PC-9 (cell line): Measurements from ENCODE around the gene RFT1. TPM values are rescaled to one million over a fixed set of nuclear protein-coding genes. Genes with fewer than 3 reads are reported as not detected.
A peak's percentile ranks its signal among the peaks of the same experiment; 100 is the strongest.
"Not testable (repeated sequence)": the region's sequence is repeated elsewhere in the genome, so short reads cannot be mapped to it uniquely, and the experiment has no call there.

Experiments
- BruUV-seq: library from RNA; stranded (reverse); fragments of 400-500 nt; replicated peaks from 2 replicates; lab custom pipeline; 2021; lab: Mats Ljungman, UMichigan
- CTCF ChIA-PET: fragments of 300-600 bp; sonication (Branson Sonifier 250); formaldehyde crosslinking; loops from one replicate; lab custom pipeline; 2022; ENCODE audit warnings: antibody characterized with exemption; lab: Charles Lee
- POLR2A ChIA-PET: fragments of 300-600 bp; sonication (Branson Sonifier 250); formaldehyde crosslinking; loops from one replicate; lab custom pipeline; 2022; ENCODE audit warnings: antibody characterized with exemption; ENCODE audit not compliant: unreplicated experiment; lab: Charles Lee
- DNase-seq, 2 experiments: peaks; one replicate each; pipeline versions ENCODE4 v3.0.0 to v3.0.0-alpha.2; 2015 to 2022; ENCODE audit warnings: mixed read lengths in 1 of 2
- H2AFZ ChIP-seq: fragments of 200-600 bp; sonication (generic); 2 replicates; pipeline ENCODE4 v1.8.1; 2017; ENCODE audit warnings: antibody characterized with exemption
- H3F3A ChIP-seq: fragments of 200-600 bp; sonication (generic); 2 replicates; pipeline ENCODE4 v1.8.1; 2017; ENCODE audit warnings: antibody characterized with exemption, mild to moderate bottlenecking, low read depth; ENCODE audit not compliant: insufficient read depth
- H3K27ac ChIP-seq: fragments of 200-600 bp; sonication (generic); 2 replicates; pipeline ENCODE4 v1.6.1; 2016; ENCODE audit warnings: mixed run types
- H3K27me3 ChIP-seq: fragments of 200-600 bp; sonication (generic); 2 replicates; pipeline ENCODE4 v1.6.1; 2016; ENCODE audit warnings: low read depth, mixed run types; ENCODE audit not compliant: insufficient read depth
- H3K36me3 ChIP-seq: fragments of 200-600 bp; sonication (generic); 2 replicates; pipeline ENCODE4 v1.6.1; 2016; ENCODE audit warnings: low read depth, mixed run types
- H3K4me1 ChIP-seq: fragments of 200-600 bp; sonication (generic); replicated peaks from 2 replicates; pipeline ENCODE4 v1.6.1; 2016; ENCODE audit warnings: mixed run types; ENCODE audit not compliant: insufficient read depth
- H3K4me2 ChIP-seq: fragments of 200-600 bp; sonication (generic); 2 replicates; pipeline ENCODE4 v1.6.1; 2017; ENCODE audit warnings: mixed run types
- H3K4me3 ChIP-seq: fragments of 200-600 bp; sonication (generic); 2 replicates; pipeline ENCODE4 v1.6.1; 2016; ENCODE audit warnings: mixed run types
- H3K79me2 ChIP-seq: fragments of 200-600 bp; sonication (generic); 2 replicates; pipeline ENCODE4 v1.6.1; 2017; ENCODE audit warnings: low read depth, mixed run types
- H3K9me2 ChIP-seq: fragments of 200-600 bp; sonication (generic); 2 replicates; pipeline ENCODE4 v1.8.1; 2017; ENCODE audit warnings: mild to moderate bottlenecking; ENCODE audit not compliant: insufficient read depth
- H3K9me3 ChIP-seq: fragments of 200-600 bp; sonication (generic); 2 replicates; pipeline ENCODE4 v1.8.1; 2016; ENCODE audit warnings: low read depth; ENCODE audit not compliant: insufficient read depth
- H4K20me1 ChIP-seq: fragments of 200-600 bp; sonication (generic); 2 replicates; pipeline ENCODE4 v1.8.1; 2017; ENCODE audit not compliant: insufficient read depth
- EZH2 ChIP-seq: fragments of 200-600 bp; sonication (generic); IDR thresholded peaks from 2 replicates; pipeline ENCODE4 v1.8.0; 2017; ENCODE audit warnings: antibody characterized with exemption, low read depth
- intact Hi-C: fragments of 100-400 bp; cut with micrococcal nuclease; formaldehyde crosslinking; loops from one replicate; pipeline ENCODE4 v1.10.0; 2022; ENCODE audit not compliant: unreplicated experiment
- total RNA-seq: library from RNA; stranded (reverse); gene quantifications from 2 replicates; pipeline ENCODE4 v1.2.3, GENCODE V29; 2021
- TF ChIP-seq, protein P1 (sequence below): fragments of 200-600 bp; sonication (generic); conservative IDR thresholded peaks from 2 replicates; pipeline ENCODE4 v1.6.1; 2017; ENCODE audit warnings: mixed run types, antibody characterized with exemption, mild to moderate bottlenecking, moderate library complexity

The RFT1 gene
- total RNA-seq, 1 experiment from 2014 or later: 31.0 TPM

DNA sequence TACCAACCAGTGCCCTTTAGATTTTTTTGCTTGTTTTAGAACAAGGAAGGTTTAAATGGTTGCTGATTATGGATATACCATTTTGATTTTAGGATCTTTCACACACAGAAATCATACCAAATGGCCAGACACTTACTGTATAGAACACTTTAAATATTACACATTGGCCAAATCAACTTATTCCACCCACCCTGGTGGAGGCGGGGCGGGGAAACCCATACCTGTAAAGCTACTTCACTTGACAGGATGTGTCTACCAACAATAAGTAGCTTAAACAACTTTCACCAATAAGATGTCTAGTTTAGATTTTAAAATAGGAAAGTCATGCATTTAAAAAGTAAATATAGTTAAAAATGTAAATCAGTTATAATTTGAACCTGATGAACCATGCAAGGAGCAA lies 67.3 kb downstream of the RFT1 start:
- Histone ChIP-seq H3K4me3 (no peak overlapping the region), H3K27ac (no peak overlapping the region), H3F3A (no peaks in the 10 kb centered on the region), H3K4me1 (no peaks in the 10 kb centered on the region), H4K20me1 (no peaks in the 10 kb centered on the region), H3K36me3 (no peaks in the 10 kb centered on the region), H3K27me3 (no peaks in the 10 kb centered on the region), H3K4me2 (no peak overlapping the region), H3K9me3 (no peaks in the 10 kb centered on the region), H2AFZ (no peak overlapping the region), H3K79me2 (no peaks in the 10 kb centered on the region), H3K9me2 (no peaks in the 10 kb centered on the region)
- DNase-seq: no peak
- TF ChIP-seq, protein P1, sequence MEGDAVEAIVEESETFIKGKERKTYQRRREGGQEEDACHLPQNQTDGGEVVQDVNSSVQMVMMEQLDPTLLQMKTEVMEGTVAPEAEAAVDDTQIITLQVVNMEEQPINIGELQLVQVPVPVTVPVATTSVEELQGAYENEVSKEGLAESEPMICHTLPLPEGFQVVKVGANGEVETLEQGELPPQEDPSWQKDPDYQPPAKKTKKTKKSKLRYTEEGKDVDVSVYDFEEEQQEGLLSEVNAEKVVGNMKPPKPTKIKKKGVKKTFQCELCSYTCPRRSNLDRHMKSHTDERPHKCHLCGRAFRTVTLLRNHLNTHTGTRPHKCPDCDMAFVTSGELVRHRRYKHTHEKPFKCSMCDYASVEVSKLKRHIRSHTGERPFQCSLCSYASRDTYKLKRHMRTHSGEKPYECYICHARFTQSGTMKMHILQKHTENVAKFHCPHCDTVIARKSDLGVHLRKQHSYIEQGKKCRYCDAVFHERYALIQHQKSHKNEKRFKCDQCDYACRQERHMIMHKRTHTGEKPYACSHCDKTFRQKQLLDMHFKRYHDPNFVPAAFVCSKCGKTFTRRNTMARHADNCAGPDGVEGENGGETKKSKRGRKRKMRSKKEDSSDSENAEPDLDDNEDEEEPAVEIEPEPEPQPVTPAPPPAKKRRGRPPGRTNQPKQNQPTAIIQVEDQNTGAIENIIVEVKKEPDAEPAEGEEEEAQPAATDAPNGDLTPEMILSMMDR: no peak
- no peak for TF ChIP-seq EZH2
- no TSS peak for BruUV-seq
- ChIA-PET POLR2A (no interaction called here), CTCF (interaction anchor here (0.7 kb wide), 1 partner anchor 138 kb away, joined by 4 read pairs; no protein-coding TSS in a partner anchor)
- intact Hi-C loops: no loop called here

GRCh38 chr3:53056442-53056841 lies 73.8 kb downstream of the RFT1 start:
- no peaks in the 10 kb centered on the region for H3K36me3 ChIP-seq
- ChIA-PET CTCF (no interaction called here), POLR2A (no interaction called here)
- no peaks in the 10 kb centered on the region for H3K9me2 ChIP-seq
- H2AFZ ChIP-seq: no peak overlapping the region
- no peak overlapping the region for H3K4me3 ChIP-seq
- TF ChIP-seq, protein P1: peak; percentile 38; the same call in 1 of the 2 replicates
- TF ChIP-seq EZH2: no peak
- intact Hi-C loops: no loop called here
- H3K4me2 ChIP-seq: no peak overlapping the region
- DNase-seq: no peak
- H3K9me3 ChIP-seq: no peaks in the 10 kb centered on the region
- no peaks in the 10 kb centered on the region for H4K20me1 ChIP-seq
- no TSS peak for BruUV-seq
- H3K27me3 ChIP-seq: no peaks in the 10 kb centered on the region
- no peak overlapping the region for H3K27ac ChIP-seq
- no peaks in the 10 kb centered on the region for H3K4me1 ChIP-seq
- no peaks in the 10 kb centered on the region for H3F3A ChIP-seq
- H3K79me2 ChIP-seq: no peaks in the 10 kb centered on the region

DNA sequence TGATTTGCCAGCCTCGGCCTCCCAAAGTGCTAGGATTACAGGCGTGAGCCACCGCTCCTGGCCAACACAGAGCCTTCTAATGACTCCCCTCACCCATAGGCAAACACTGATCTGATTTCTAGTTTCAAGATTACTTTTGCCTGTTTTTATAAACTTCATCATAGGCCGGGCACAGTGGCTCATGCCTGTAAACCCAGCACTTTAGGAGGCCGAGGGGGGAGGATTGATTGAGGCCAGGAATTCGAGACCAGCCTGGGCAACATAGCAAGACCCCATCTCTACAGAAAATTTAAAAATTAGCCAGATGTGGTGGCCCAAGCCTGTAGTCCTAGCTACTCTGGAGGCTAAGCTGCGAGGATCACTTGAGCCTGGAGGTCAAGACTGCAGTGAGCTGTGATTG lies 76.0 kb downstream of the RFT1 start:
- H3K27me3 ChIP-seq, H3K27ac ChIP-seq, H3K36me3 ChIP-seq, H3F3A ChIP-seq, intact Hi-C loops, BruUV-seq, POLR2A ChIA-PET, H3K79me2 ChIP-seq, H3K4me2 ChIP-seq, H3K9me2 ChIP-seq, H4K20me1 ChIP-seq, DNase-seq, H3K4me1 ChIP-seq, H3K4me3 ChIP-seq, H2AFZ ChIP-seq, H3K9me3 ChIP-seq: not testable (repeated sequence)
- CTCF ChIA-PET: interaction anchor here (0.6 kb wide), 1 partner anchor 161 kb away, joined by 3 read pairs; no protein-coding TSS in a partner anchor

DNA sequence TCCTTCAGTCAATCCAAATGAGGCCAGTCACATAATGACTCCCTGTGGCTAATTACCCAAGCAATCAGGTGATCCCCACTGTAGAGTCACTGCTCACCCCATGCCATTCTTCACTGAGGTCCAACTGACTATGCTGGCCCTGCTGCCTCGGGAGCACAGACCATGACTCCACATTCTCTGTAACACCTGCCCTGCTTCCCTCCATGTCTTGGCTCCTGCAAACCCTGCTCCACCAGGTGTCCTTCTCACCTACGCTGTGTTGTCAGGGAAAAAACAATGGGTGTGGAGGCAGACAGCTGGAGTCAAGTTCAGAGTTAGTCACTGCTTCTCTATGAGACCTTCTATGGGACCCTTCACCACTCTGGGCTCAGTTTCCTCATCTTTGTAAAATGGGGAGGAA lies 78.3 kb downstream of the RFT1 start:
- Histone ChIP-seq H3K4me2 (no peak overlapping the region), H3K4me3 (no peak overlapping the region), H3K9me3 (no peaks in the 10 kb centered on the region), H4K20me1 (no peaks in the 10 kb centered on the region), H3K79me2 (no peaks in the 10 kb centered on the region), H3K36me3 (no peaks in the 10 kb centered on the region), H3K27ac (no peak overlapping the region), H3K4me1 (no peaks in the 10 kb centered on the region), H3K27me3 (no peaks in the 10 kb centered on the region), H3F3A (peaks cover 9% of the 10 kb centered on the region; the same call in 1 of the 2 replicates), H3K9me2 (no peaks in the 10 kb centered on the region), H2AFZ (no peak overlapping the region)
- TF ChIP-seq, protein P1: no peak
- TF ChIP-seq EZH2: no peak
- ChIA-PET POLR2A (no interaction called here), CTCF (no interaction called here)
- no TSS peak for BruUV-seq
- intact Hi-C loops: no loop called here
- no peak for DNase-seq
